Mesothelial cell of epicardium (in vitro differentiated cells): ENCODE results near the gene DISC1. TPM values are rescaled to one million over a fixed set of nuclear protein-coding genes. Genes with fewer than 3 reads are reported as not detected.

Experiments
- DNase-seq, 2 experiments: peaks; one replicate each; pipeline ENCODE4 v3.0.0; 2021; ENCODE audit warnings: low spot score in 2 of 2; ENCODE audit not compliant: unreplicated experiment in 2 of 2
- H3K27ac Mint-ChIP-seq: 2 replicates; pipeline ENCODE4 v1.8.0; 2021; ENCODE audit warnings: mixed read lengths
- H3K27me3 Mint-ChIP-seq: 2 replicates; pipeline ENCODE4 v1.8.0; 2021; ENCODE audit warnings: low read depth, mixed read lengths
- H3K36me3 Mint-ChIP-seq: 2 replicates; pipeline ENCODE4 v1.8.0; 2021; ENCODE audit warnings: mixed read lengths
- H3K4me1 Mint-ChIP-seq: 2 replicates; pipeline ENCODE4 v1.8.0; 2021; ENCODE audit warnings: mixed read lengths
- H3K4me3 Mint-ChIP-seq: 2 replicates; pipeline ENCODE4 v1.8.0; 2021; ENCODE audit warnings: mild to moderate bottlenecking, moderate library complexity, mixed read lengths
- H3K9me3 Mint-ChIP-seq: 2 replicates; pipeline ENCODE4 v1.8.0; 2021; ENCODE audit warnings: mixed read lengths
- CTCF ChIP-seq: fragments of 200-600 bp; sonication (generic); IDR thresholded peaks from one replicate; pipeline ENCODE4 v1.5.0; 2021; ENCODE audit warnings: antibody characterized with exemption; ENCODE audit not compliant: unreplicated experiment
- total RNA-seq: library from RNA; stranded (reverse); gene quantifications from 3 replicates; pipeline ENCODE4 v1.2.1, GENCODE V29; 2021

DISC1 gene
- total RNA-seq, 1 donor from 2014 or later = 9.1 TPM

- no peak overlapping the region for H3K27ac Mint-ChIP-seq
- H3K4me1 Mint-ChIP-seq = peaks cover 19% of the 10 kb centered on the region
- no peak for DNase-seq
Measured at GRCh38 chr1:232012773-232013386, 386.3 kb downstream of the DISC1 start.

GRCh38 chr1:232014941-232015340 lies 388.4 kb downstream of the DISC1 start:
- Mint-ChIP-seq H3K27ac (no peak overlapping the region), H3K27me3 (peaks cover 3% of the 10 kb centered on the region), H3K4me1 (peaks cover 19% of the 10 kb centered on the region), H3K4me3 (no peak overlapping the region), H3K9me3 (no peaks in the 10 kb centered on the region), H3K36me3 (no peaks in the 10 kb centered on the region)
- no peak for TF ChIP-seq CTCF
- no peak for DNase-seq

More at GRCh38 chr1:232012773-232013386, 386.3 kb downstream of the DISC1 start:
- H3K27me3 Mint-ChIP-seq = no peaks in the 10 kb centered on the region
- no peaks in the 10 kb centered on the region for H3K9me3 Mint-ChIP-seq
- TF ChIP-seq CTCF = no peak
- no peaks in the 10 kb centered on the region for H3K36me3 Mint-ChIP-seq
- H3K4me3 Mint-ChIP-seq = no peak overlapping the region

GRCh38 chr1:232016616-232017015 lies 390.0 kb downstream of the DISC1 start:
- Mint-ChIP-seq H3K4me3 (no peak overlapping the region), H3K27ac (peak overlapping the region; percentile 53), H3K4me1 (peaks cover 19% of the 10 kb centered on the region), H3K9me3 (no peaks in the 10 kb centered on the region), H3K36me3 (no peaks in the 10 kb centered on the region), H3K27me3 (peaks cover 3% of the 10 kb centered on the region)
- no peak for TF ChIP-seq CTCF
- DNase-seq = no peak

DNA sequence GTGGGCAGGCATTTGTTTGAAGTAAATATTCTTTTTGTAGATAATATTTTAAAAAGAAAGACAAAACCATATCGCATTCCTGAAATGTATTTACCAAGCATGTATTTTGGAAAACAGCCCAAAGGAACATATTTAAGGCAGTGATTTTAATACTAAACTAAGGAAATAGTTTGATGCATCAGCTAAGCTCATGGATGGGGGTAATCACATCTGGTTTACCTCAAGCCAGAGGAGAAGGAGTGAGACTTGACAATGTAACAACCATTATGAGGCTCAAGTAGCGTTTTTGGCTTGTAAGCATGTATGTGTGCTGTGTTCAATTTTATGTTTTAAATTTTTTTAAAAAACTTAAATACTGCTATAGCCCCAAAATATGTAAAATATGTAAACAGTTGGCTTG lies 390.5 kb downstream of the DISC1 start:
- H3K27ac Mint-ChIP-seq = peak overlapping the region; percentile 53
- no peak for DNase-seq
- H3K36me3 Mint-ChIP-seq = no peaks in the 10 kb centered on the region
- no peaks in the 10 kb centered on the region for H3K9me3 Mint-ChIP-seq
- peaks cover 19% of the 10 kb centered on the region for H3K4me1 Mint-ChIP-seq
- no peak overlapping the region for H3K4me3 Mint-ChIP-seq
- TF ChIP-seq CTCF = no peak
- H3K27me3 Mint-ChIP-seq = peaks cover 3% of the 10 kb centered on the region

DNA sequence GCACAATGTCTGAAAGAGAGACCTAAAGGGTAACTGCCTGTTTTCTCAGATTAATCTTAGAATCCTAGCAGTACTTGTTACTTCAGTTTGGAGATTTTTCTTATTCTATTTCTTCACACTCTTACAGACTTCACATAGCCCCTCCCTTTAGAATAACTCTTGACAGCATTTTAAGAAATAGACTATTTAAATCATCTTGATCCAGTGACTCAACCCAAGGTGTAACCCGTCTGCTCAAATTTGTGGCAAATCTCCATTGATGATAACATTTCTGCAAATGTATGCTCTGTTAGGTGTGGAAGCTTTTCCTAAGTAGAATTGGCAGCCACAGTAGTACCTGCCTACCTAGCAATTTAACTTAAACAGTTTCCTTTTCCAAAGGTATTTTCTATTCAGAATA lies 391.2 kb downstream of the DISC1 start:
- Mint-ChIP-seq H3K27me3 (peaks cover 5% of the 10 kb centered on the region), H3K4me1 (peaks cover 19% of the 10 kb centered on the region), H3K9me3 (no peaks in the 10 kb centered on the region), H3K36me3 (no peaks in the 10 kb centered on the region), H3K4me3 (no peak overlapping the region), H3K27ac (no peak overlapping the region)
- DNase-seq = no peak
- no peak for TF ChIP-seq CTCF
